Esophagus muscularis mucosa (tissue), 4 donors: ENCODE data around the gene FGD5. TPM values are rescaled to one million over a fixed set of nuclear protein-coding genes. Genes with fewer than 3 reads are reported as not detected.
"Not testable (repeated sequence)": the region's sequence is repeated elsewhere in the genome, so short reads cannot be mapped to it uniquely, and the experiment has no call there.

Source experiments
- DNase-seq: peaks from one replicate; pipeline ENCODE4 v3.0.0-alpha.2; 2017; ENCODE audit errors: extremely low spot score
- H3K27ac ChIP-seq, 4 donors: fragments of 200-600 bp; sonication (generic); replicated peaks in 1 of 4; 1 replicate in 3 of 4; 2 replicates in 1 of 4; pipeline ENCODE4 v1.5.1; 2016 to 2019; ENCODE audit warnings: mild to moderate bottlenecking in 1 of 4
- H3K27me3 ChIP-seq, 4 donors: fragments of 200-600 bp; sonication (generic); one replicate each; pipeline versions ENCODE4 v1.5.1 to v1.6.0; 2016 to 2019
- H3K36me3 ChIP-seq, 4 donors: fragments of 200-600 bp; sonication (generic); one replicate each; pipeline ENCODE4 v1.5.1; 2016 to 2019
- H3K4me1 ChIP-seq, 4 donors: fragments of 200-600 bp; sonication (generic); one replicate each; pipeline ENCODE4 v1.5.1; 2016 to 2019
- H3K4me3 ChIP-seq, 4 donors: fragments of 200-600 bp; sonication (generic); 1 replicate in 2 of 4; 2 replicates in 2 of 4; pipeline ENCODE4 v1.5.1; 2016 to 2019; ENCODE audit warnings: mild to moderate bottlenecking in 4 of 4, moderate library complexity in 1 of 4
- H3K9me3 ChIP-seq, 4 donors: fragments of 200-600 bp; sonication (generic); 1 replicate in 3 of 4; 2 replicates in 1 of 4; pipeline ENCODE4 v1.5.1; 2016 to 2019
- CTCF ChIP-seq, 3 experiments: fragments of 200-600 bp in 2 of 3; fragments of 450-650 bp in 1 of 3; sonication (generic) in 2 of 3; IDR thresholded peaks; one replicate each; pipeline ENCODE4 v1.5.1; 2017 to 2019; ENCODE audit warnings: antibody characterized with exemption in 3 of 3, mild to moderate bottlenecking in 2 of 3, moderate library complexity in 1 of 3
- EP300 ChIP-seq: sonication (generic); formaldehyde crosslinking; IDR thresholded peaks from one replicate; pipeline ENCODE4 v1.6.1; 2017; ENCODE audit warnings: antibody characterized with exemption
- POLR2A ChIP-seq: fragments of 450-650 bp; IDR thresholded peaks from one replicate; pipeline ENCODE4 v1.6.1; 2017; ENCODE audit warnings: antibody characterized with exemption, moderate library complexity, mild to moderate bottlenecking, low read depth
- POLR2AphosphoS5 ChIP-seq, 2 donors: sonication (generic); formaldehyde crosslinking; IDR thresholded peaks; one replicate each; pipeline ENCODE4 v1.6.1; 2017; ENCODE audit warnings: antibody characterized with exemption in 2 of 2
- WGBS: methylation state at CpG from one replicate; pipeline ENCODE4 v1.1.5; 2018; 5-methylcytosine and 5-hydroxymethylcytosine counted together
- intact Hi-C: fragments of 100-400 bp; cut with DNase I; formaldehyde crosslinking; loops from one replicate; pipeline ENCODE4 v1.15.1; 2023
- total RNA-seq, 4 donors: library from RNA; depleted of rRNA; stranded (reverse); fragments of >200 nt; gene quantifications; one replicate each; pipeline versions ENCODE4 v1.1.0 to v1.2.1, GENCODE V29; 2016

FGD5 gene
- total RNA-seq, 4 donors from 2014 or later, result 15.4 to 21.1 (median 16.1) TPM

GRCh38 chr3:14806641-14807263 is 12.0 kb upstream of the FGD5 start:
- intact Hi-C loops, result no loop called here
- Histone ChIP-seq H3K36me3 (no peaks in the 10 kb centered on the region), H3K9me3 (no peaks in the 10 kb centered on the region), H3K4me1 (peaks cover 26 to 50% (median 41%) of the 10 kb centered on the region in 4 donors), H3K27me3 (peaks cover 0 to 63% (median 6%) of the 10 kb centered on the region in 4 donors), H3K4me3 (no peak overlapping the region), H3K27ac (no peak overlapping the region)
- TF ChIP-seq EP300 (no peak), POLR2A (no peak), CTCF (IDR thresholded peaks at IDR 0.05) (no peak), POLR2AphosphoS5 (IDR thresholded peaks at IDR 0.05) (no peak)
- 70% methylated on average over 8 of the region's 8 CpGs for WGBS
- DNase-seq, result no peak

- Histone ChIP-seq H3K27ac (no peak overlapping the region), H3K4me3 (no peak overlapping the region), H3K27me3 (peaks cover 0 to 76% (median 6%) of the 10 kb centered on the region in 4 donors), H3K36me3 (no peaks in the 10 kb centered on the region), H3K4me1 (peaks cover 26 to 55% (median 46%) of the 10 kb centered on the region in 4 donors), H3K9me3 (no peaks in the 10 kb centered on the region)
- DNase-seq, result no peak
- intact Hi-C loops, result no loop called here
- TF ChIP-seq POLR2A (no peak), EP300 (no peak), POLR2AphosphoS5 (IDR thresholded peaks at IDR 0.05) (no peak), CTCF (IDR thresholded peaks at IDR 0.05) (no peak)
Measured at GRCh38 chr3:14808025-14808424, 10.7 kb upstream of the FGD5 start.

GRCh38 chr3:14808502-14809266 is 10.1 kb upstream of the FGD5 start:
- H3K4me1 ChIP-seq, result peaks cover 28 to 59% (median 43%) of the 10 kb centered on the region in 4 donors
- H3K27me3 ChIP-seq, result peaks cover 0 to 83% (median 6%) of the 10 kb centered on the region in 4 donors
- no peak overlapping the region for H3K27ac ChIP-seq
- intact Hi-C loops, result no loop called here
- H3K9me3 ChIP-seq, result no peaks in the 10 kb centered on the region
- no peak overlapping the region for H3K4me3 ChIP-seq
- TF ChIP-seq POLR2A (no peak), EP300 (no peak), CTCF (IDR thresholded peaks at IDR 0.05) (no peak)
- no peak for DNase-seq
- WGBS, result 83% methylated on average over 5 of the region's 5 CpGs
- H3K36me3 ChIP-seq, result no peaks in the 10 kb centered on the region

- peaks cover 0 to 78% (median 6%) of the 10 kb centered on the region in 4 donors for H3K27me3 ChIP-seq
- DNase-seq, H3K9me3 ChIP-seq, H3K36me3 ChIP-seq, intact Hi-C loops: not testable (repeated sequence)
- H3K4me1 ChIP-seq, result peaks cover 35 to 59% (median 41%) of the 10 kb centered on the region in 4 donors
- H3K27ac ChIP-seq, result peak overlapping the region; percentile 57 to 71 (median 64)
- 65% methylated on average over 5 of the region's 9 CpGs for WGBS
- H3K4me3 ChIP-seq, result peak overlapping the region; percentile 45 to 62 (median 61)
Measured at GRCh38 chr3:14809611-14810010, 9.2 kb upstream of the FGD5 start.

- Histone ChIP-seq H3K27me3 (peaks cover 0 to 74% (median 6%) of the 10 kb centered on the region in 4 donors), H3K9me3 (no peaks in the 10 kb centered on the region), H3K36me3 (no peaks in the 10 kb centered on the region), H3K4me3 (peak overlapping the region; percentile 59 to 62 (median 61)), H3K4me1 (peaks cover 34 to 59% (median 39%) of the 10 kb centered on the region in 4 donors), H3K27ac (peak overlapping the region; percentile 76 to 84 (median 80))
- DNase-seq, result no peak
- TF ChIP-seq CTCF (IDR thresholded peaks at IDR 0.05), result no peak
- no peak for TF ChIP-seq POLR2A
- no peak for TF ChIP-seq EP300
- TF ChIP-seq POLR2AphosphoS5 (IDR thresholded peaks at IDR 0.05), result peak; percentile 17 to 40
- 5% methylated on average over 4 of the region's 85 CpGs for WGBS
- intact Hi-C loops, result no loop called here
Measured at GRCh38 chr3:14810070-14810791, 8.5 kb upstream of the FGD5 start.
